H9 (cell line): Measurements from ENCODE around the gene ERCC6L2. TPM values are rescaled to one million over a fixed set of nuclear protein-coding genes. Genes with fewer than 3 reads are reported as not detected.

ENCODE experiments used
- DNase-seq: peaks from one replicate; pipeline ENCODE4 v3.0.0-alpha.2; 2017
- H2AFZ ChIP-seq: one replicate; pipeline ENCODE4 v1.6.1; 2013; ENCODE audit warnings: mild to moderate bottlenecking, low read length, control low read depth, moderate library complexity
- H2AK5ac ChIP-seq: 2 replicates; pipeline ENCODE4 v1.6.1; 2013; ENCODE audit warnings: low read length, control low read depth, mixed read lengths; ENCODE audit not compliant: insufficient read length
- H2BK120ac ChIP-seq: one replicate; pipeline ENCODE4 v1.6.1; 2013; ENCODE audit warnings: low read depth, mild to moderate bottlenecking, low read length, control low read depth, inconsistent platforms; ENCODE audit not compliant: poor library complexity, severe bottlenecking
- H2BK12ac ChIP-seq: 2 replicates; pipeline ENCODE4 v1.6.1; 2013; ENCODE audit warnings: low read length, control low read depth, mixed read lengths, low read depth; ENCODE audit not compliant: insufficient read length
- H2BK15ac ChIP-seq: 2 replicates; pipeline ENCODE4 v1.6.1; 2013; ENCODE audit warnings: low read depth, low read length, control low read depth
- H2BK20ac ChIP-seq: one replicate; pipeline ENCODE4 v1.6.1; 2013; ENCODE audit warnings: low read depth, mild to moderate bottlenecking, low read length, control low read depth, inconsistent platforms; ENCODE audit not compliant: poor library complexity, severe bottlenecking
- H2BK5ac ChIP-seq: 2 replicates; pipeline ENCODE4 v1.6.1; 2013; ENCODE audit warnings: low read length, control low read depth, mixed read lengths; ENCODE audit not compliant: insufficient read length
- H3K14ac ChIP-seq: 2 replicates; pipeline ENCODE4 v1.6.1; 2013; ENCODE audit warnings: low read length, control low read depth; ENCODE audit not compliant: insufficient read depth
- H3K18ac ChIP-seq: 2 replicates; pipeline ENCODE4 v1.6.1; 2013; ENCODE audit warnings: low read depth, mild to moderate bottlenecking, mixed read lengths, low read length, control low read depth; ENCODE audit not compliant: insufficient read length
- H3K23ac ChIP-seq: 2 replicates; pipeline ENCODE4 v1.6.1; 2013; ENCODE audit warnings: low read length, control low read depth, mixed read lengths, low read depth; ENCODE audit not compliant: insufficient read length
- H3K23me2 ChIP-seq: 2 replicates; pipeline ENCODE4 v1.6.1; 2013; ENCODE audit warnings: low read depth, mild to moderate bottlenecking, mixed read lengths, low read length, control low read depth; ENCODE audit not compliant: insufficient read length, poor library complexity, severe bottlenecking
- H3K27ac ChIP-seq: 2 replicates; pipeline ENCODE4 v1.5.1; 2013; ENCODE audit warnings: low read length, control low read depth, mixed read lengths, low read depth; ENCODE audit not compliant: insufficient read length
- H3K27me3 ChIP-seq: 2 replicates; pipeline ENCODE4 v1.6.1; 2013; ENCODE audit warnings: low read length, control low read depth, inconsistent platforms; ENCODE audit not compliant: insufficient read depth
- H3K4ac ChIP-seq: 2 replicates; pipeline ENCODE4 v1.6.1; 2013; ENCODE audit warnings: low read depth, mild to moderate bottlenecking, control low read depth, inconsistent platforms, low read length, moderate library complexity
- H3K4me1 ChIP-seq: 2 replicates; pipeline ENCODE4 v1.6.1; 2013; ENCODE audit warnings: low read length, control low read depth, inconsistent platforms; ENCODE audit not compliant: insufficient read depth
- H3K4me2 ChIP-seq: 2 replicates; pipeline ENCODE4 v1.6.1; 2013; ENCODE audit warnings: low read length, control low read depth, mixed read lengths; ENCODE audit not compliant: insufficient read length, insufficient read depth
- H3K56ac ChIP-seq: 2 replicates; pipeline ENCODE4 v1.6.1; 2013; ENCODE audit warnings: low read depth, mild to moderate bottlenecking, mixed read lengths, low read length, control low read depth; ENCODE audit not compliant: insufficient read length
- H3K79me1 ChIP-seq: 2 replicates; pipeline ENCODE4 v1.6.1; 2013; ENCODE audit warnings: low read depth, mild to moderate bottlenecking, moderate library complexity, low read length, control low read depth, inconsistent platforms; ENCODE audit not compliant: insufficient read depth, poor library complexity, severe bottlenecking
- H3K79me2 ChIP-seq: 2 replicates; pipeline ENCODE4 v1.6.1; 2013; ENCODE audit warnings: low read length, control low read depth, inconsistent platforms; ENCODE audit not compliant: insufficient read depth
- H3K9ac ChIP-seq: 2 replicates; pipeline ENCODE4 v1.6.1; 2013; ENCODE audit warnings: low read length, control low read depth, mixed read lengths; ENCODE audit not compliant: insufficient read length; ENCODE audit errors: extremely low read depth
- H3K9me3 ChIP-seq: one replicate; pipeline ENCODE4 v1.6.1; 2013; ENCODE audit warnings: low read depth, low read length, inconsistent platforms; ENCODE audit not compliant: control insufficient read depth
- H3T11ph ChIP-seq: one replicate; pipeline ENCODE4 v1.6.1; 2013; ENCODE audit warnings: mild to moderate bottlenecking, low read length, control low read depth, inconsistent platforms
- H4K20me1 ChIP-seq: one replicate; pipeline ENCODE4 v1.6.1; 2013; ENCODE audit not compliant: control insufficient read depth, insufficient read length, insufficient read depth
- H4K5ac ChIP-seq: 2 replicates; pipeline ENCODE4 v1.6.1; 2013; ENCODE audit warnings: low read depth, mild to moderate bottlenecking, mixed read lengths, low read length, control low read depth; ENCODE audit not compliant: insufficient read length
- H4K8ac ChIP-seq: replicated peaks from 2 replicates; pipeline ENCODE4 v1.6.1; 2013; ENCODE audit warnings: low read length, control low read depth, mixed read lengths, low read depth; ENCODE audit not compliant: insufficient read length
- H4K91ac ChIP-seq: 2 replicates; pipeline ENCODE4 v1.6.1; 2013; ENCODE audit warnings: low read depth, mild to moderate bottlenecking, moderate library complexity, mixed read lengths, low read length, control low read depth; ENCODE audit not compliant: insufficient read length
- H3K27ac Mint-ChIP-seq, 3 experiments: 2 replicates in 2 of 3; 3 replicates in 1 of 3; pipeline ENCODE4 v1.8.0; 2020 to 2021; ENCODE audit warnings: mixed read lengths in 3 of 3, mild to moderate bottlenecking in 1 of 3, moderate library complexity in 1 of 3
- H3K27me3 Mint-ChIP-seq: 2 replicates; pipeline ENCODE4 v1.8.0; 2021; ENCODE audit warnings: low read depth, mild to moderate bottlenecking, moderate library complexity, mixed read lengths
- H3K36me3 Mint-ChIP-seq, 3 experiments: 2 replicates in 2 of 3; 3 replicates in 1 of 3; pipeline ENCODE4 v1.8.0; 2020 to 2021; ENCODE audit warnings: low read depth in 3 of 3, mixed read lengths in 3 of 3; ENCODE audit not compliant: insufficient read depth in 1 of 3
- H3K4me1 Mint-ChIP-seq, 2 experiments: 2 replicates each; pipeline ENCODE4 v1.8.0; 2020; ENCODE audit warnings: mixed read lengths in 2 of 2
- H3K4me3 Mint-ChIP-seq, 2 experiments: 2 replicates in 1 of 2; 3 replicates in 1 of 2; pipeline ENCODE4 v1.8.0; 2020 to 2021; ENCODE audit warnings: mild to moderate bottlenecking in 2 of 2, mixed read lengths in 2 of 2, moderate library complexity in 1 of 2
- H3K9me3 Mint-ChIP-seq, 2 experiments: 2 replicates in 1 of 2; 3 replicates in 1 of 2; pipeline ENCODE4 v1.8.0; 2020; ENCODE audit warnings: mild to moderate bottlenecking in 2 of 2, mixed read lengths in 2 of 2, moderate library complexity in 1 of 2
- WGBS: extraction: QIAGEN DNeasy Blood & Tissue Kit; methylation state at CpG from one replicate; pipeline ENCODE4 v1.1.7; 2013; ENCODE audit warnings: missing lambda C conversion rate, low lambda C conversion rate, mixed read lengths; ENCODE audit not compliant: insufficient read length; ENCODE audit errors: extremely low coverage; 5-methylcytosine and 5-hydroxymethylcytosine counted together
- total RNA-seq: library from RNA; stranded (reverse); gene quantifications from 2 replicates; pipeline ENCODE4 v1.2.1, GENCODE V29; 2021
- TF ChIP-seq, protein P1 (sequence below): fragments of 200-600 bp; sonication (generic); conservative IDR thresholded peaks from 3 replicates; pipeline ENCODE4 v1.8.0; 2021; ENCODE audit warnings: antibody characterized with exemption, mild to moderate bottlenecking

ERCC6L2 gene
- total RNA-seq, 1 experiment from 2014 or later, result 57.7 TPM

DNA sequence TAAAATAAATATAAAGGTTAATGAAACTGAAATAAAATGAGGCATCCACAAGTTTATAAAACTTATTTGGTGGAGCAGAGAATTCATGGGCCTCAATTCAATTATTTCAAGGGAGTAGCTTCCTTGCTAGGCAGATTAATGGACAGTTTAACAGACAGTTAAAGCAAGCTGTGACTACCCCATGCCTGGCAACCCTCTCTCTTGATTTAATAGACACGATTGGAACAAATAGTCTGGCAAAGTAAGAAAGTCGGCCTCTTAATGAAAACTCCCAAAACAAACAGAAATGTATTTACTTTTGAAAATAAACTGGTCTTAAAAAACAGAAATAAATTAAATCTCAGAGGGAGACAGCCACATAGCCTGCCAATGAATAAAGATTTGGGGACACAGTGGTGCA, 40.1 kb upstream of the ERCC6L2 start:
- no peak overlapping the region for H2BK15ac ChIP-seq
- H3K79me1 ChIP-seq, result no peaks in the 10 kb centered on the region
- no peaks in the 10 kb centered on the region for H3K4me1 ChIP-seq
- no peak overlapping the region for H3K4me3 Mint-ChIP-seq
- no peak overlapping the region for H4K5ac ChIP-seq
- H3K9me3 ChIP-seq, result no peaks in the 10 kb centered on the region
- H3K27me3 ChIP-seq, result no peaks in the 10 kb centered on the region
- no CpG with 5 or more reads among the region's 2 CpGs for WGBS
- H3K27ac ChIP-seq, result no peak overlapping the region
- no peak overlapping the region for H3K56ac ChIP-seq
- H3K4me1 Mint-ChIP-seq, result no peaks in the 10 kb centered on the region; a peak in 1 of 4 replicates
- H2AFZ ChIP-seq, result no peak overlapping the region
- no peak overlapping the region for H2BK5ac ChIP-seq
- no peak overlapping the region for H3T11ph ChIP-seq
- H3K9me3 Mint-ChIP-seq, result no peaks in the 10 kb centered on the region
- DNase-seq, result no peak
- TF ChIP-seq, protein P1, sequence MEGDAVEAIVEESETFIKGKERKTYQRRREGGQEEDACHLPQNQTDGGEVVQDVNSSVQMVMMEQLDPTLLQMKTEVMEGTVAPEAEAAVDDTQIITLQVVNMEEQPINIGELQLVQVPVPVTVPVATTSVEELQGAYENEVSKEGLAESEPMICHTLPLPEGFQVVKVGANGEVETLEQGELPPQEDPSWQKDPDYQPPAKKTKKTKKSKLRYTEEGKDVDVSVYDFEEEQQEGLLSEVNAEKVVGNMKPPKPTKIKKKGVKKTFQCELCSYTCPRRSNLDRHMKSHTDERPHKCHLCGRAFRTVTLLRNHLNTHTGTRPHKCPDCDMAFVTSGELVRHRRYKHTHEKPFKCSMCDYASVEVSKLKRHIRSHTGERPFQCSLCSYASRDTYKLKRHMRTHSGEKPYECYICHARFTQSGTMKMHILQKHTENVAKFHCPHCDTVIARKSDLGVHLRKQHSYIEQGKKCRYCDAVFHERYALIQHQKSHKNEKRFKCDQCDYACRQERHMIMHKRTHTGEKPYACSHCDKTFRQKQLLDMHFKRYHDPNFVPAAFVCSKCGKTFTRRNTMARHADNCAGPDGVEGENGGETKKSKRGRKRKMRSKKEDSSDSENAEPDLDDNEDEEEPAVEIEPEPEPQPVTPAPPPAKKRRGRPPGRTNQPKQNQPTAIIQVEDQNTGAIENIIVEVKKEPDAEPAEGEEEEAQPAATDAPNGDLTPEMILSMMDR, result no peak
- no peak overlapping the region for H4K8ac ChIP-seq
- H4K20me1 ChIP-seq, result no peaks in the 10 kb centered on the region
- peaks cover 2% of the 10 kb centered on the region; the same call in 1 of the 2 replicates for H3K27me3 Mint-ChIP-seq
- H3K23ac ChIP-seq, result no peak overlapping the region
- no peak overlapping the region for H2BK20ac ChIP-seq
- no peaks in the 10 kb centered on the region for H3K36me3 Mint-ChIP-seq
- no peaks in the 10 kb centered on the region for H3K23me2 ChIP-seq
- no peak overlapping the region for H3K9ac ChIP-seq
- H2BK120ac ChIP-seq, result no peak overlapping the region
- H3K4me2 ChIP-seq, result no peak overlapping the region
- no peak overlapping the region for H3K27ac Mint-ChIP-seq
- no peaks in the 10 kb centered on the region for H3K79me2 ChIP-seq
- no peak overlapping the region for H3K14ac ChIP-seq
- no peak overlapping the region for H4K91ac ChIP-seq
- no peak overlapping the region for H3K18ac ChIP-seq
- H2AK5ac ChIP-seq, result no peak overlapping the region
- H3K4ac ChIP-seq, result no peak overlapping the region
- H2BK12ac ChIP-seq, result no peak overlapping the region
